Uterus (tissue), 4 donors: ENCODE data around the gene LYZL2. TPM values are rescaled to one million over a fixed set of nuclear protein-coding genes. Genes with fewer than 3 reads are reported as not detected.
A peak's percentile ranks its signal among the peaks of the same experiment; 100 is the strongest.
"Not testable (repeated sequence)": the region's sequence is repeated elsewhere in the genome, so short reads cannot be mapped to it uniquely, and the experiment has no call there.

Source experiments
- DNase-seq, 2 donors: peaks; one replicate each; pipeline ENCODE4 v3.0.0-alpha.2; 2019 to 2020
- H3K27ac ChIP-seq, 2 donors: fragments of 200-600 bp; sonication (generic); 1 replicate in 1 of 2; 2 replicates in 1 of 2; pipeline ENCODE4 v1.5.1; 2016 to 2018
- H3K27me3 ChIP-seq, 2 donors: fragments of 200-600 bp; sonication (generic); one replicate each; pipeline ENCODE4 v1.5.1; 2018 to 2019; ENCODE audit warnings: control low read depth in 1 of 2
- H3K36me3 ChIP-seq, 2 donors: fragments of 200-600 bp; sonication (generic); one replicate each; pipeline ENCODE4 v1.5.1; 2019; ENCODE audit warnings: control low read depth in 1 of 2
- H3K4me1 ChIP-seq, 2 donors: fragments of 200-600 bp; sonication (generic); one replicate each; pipeline ENCODE4 v1.5.1; 2018 to 2019; ENCODE audit warnings: control low read depth in 1 of 2
- H3K4me3 ChIP-seq, 2 donors: fragments of 200-600 bp; sonication (generic); 1 replicate in 1 of 2; 2 replicates in 1 of 2; pipeline ENCODE4 v1.5.1; 2018 to 2019; ENCODE audit warnings: mild to moderate bottlenecking in 1 of 2
- H3K9me3 ChIP-seq, 2 donors: fragments of 200-600 bp; sonication (generic); one replicate each; pipeline ENCODE4 v1.5.1; 2019; ENCODE audit warnings: control low read depth in 1 of 2
- CTCF ChIP-seq, 4 experiments: fragments of 200-600 bp in 2 of 4; fragments of 450-650 bp in 2 of 4; sonication (generic) in 2 of 4; IDR thresholded peaks; one replicate each; pipeline ENCODE4 v1.5.1; 2016 to 2019; ENCODE audit warnings: antibody characterized with exemption in 4 of 4, mild to moderate bottlenecking in 2 of 4, moderate library complexity in 1 of 4
- POLR2A ChIP-seq, 2 donors: fragments of 450-650 bp; IDR thresholded peaks; one replicate each; pipeline ENCODE4 v1.6.1; 2016; ENCODE audit warnings: antibody characterized with exemption in 2 of 2, mild to moderate bottlenecking in 1 of 2, moderate library complexity in 1 of 2
- intact Hi-C: fragments of 100-400 bp; cut with DNase I; formaldehyde crosslinking; loops from one replicate; pipeline ENCODE4 v1.15.1; 2023; ENCODE audit warnings: low total_unique reads
- total RNA-seq, 4 donors: library from RNA; depleted of rRNA in 3 of 4; stranded (reverse); fragments of >200 nt in 3 of 4; gene quantifications; one replicate each; pipeline versions ENCODE4 v1.1.0 to v1.2.4, GENCODE V29; 2014 to 2023
- donor health status: DM: yes; HTN: yes; CAD: no.

LYZL2 gene
- total RNA-seq, 4 donors from 2014 or later = not detected

DNA sequence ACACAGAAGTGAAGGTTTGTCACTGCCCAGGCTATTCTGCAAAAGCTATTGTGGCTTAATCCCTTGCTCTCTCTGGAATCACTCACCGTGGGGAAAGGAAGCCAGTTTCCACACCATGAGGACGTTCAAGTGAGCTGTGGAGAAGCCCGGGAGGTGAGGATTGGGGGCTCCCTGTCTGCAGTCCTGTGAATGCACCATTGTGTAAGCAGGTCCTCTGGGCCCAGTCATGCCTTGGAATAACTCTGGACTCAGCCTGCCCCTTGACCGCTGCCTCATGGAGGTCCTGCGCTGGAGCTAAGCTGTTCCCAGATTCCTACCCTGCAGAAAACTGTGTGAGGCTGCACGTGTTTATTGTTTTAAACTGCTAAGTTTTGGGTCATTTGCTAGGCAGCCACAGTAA lies 33.5 kb downstream of the LYZL2 start:
- intact Hi-C loops = no loop called here
- Histone ChIP-seq H3K4me3 (no peak overlapping the region), H3K27ac (no peak overlapping the region), H3K9me3 (no peaks in the 10 kb centered on the region), H3K27me3 (no peaks in the 10 kb centered on the region), H3K4me1 (no peaks in the 10 kb centered on the region), H3K36me3 (no peaks in the 10 kb centered on the region)
- DNase-seq = no peak
- TF ChIP-seq POLR2A (IDR thresholded peaks at IDR 0.05) (no peak), CTCF (IDR thresholded peaks at IDR 0.05) (no peak)

GRCh38 chr10:30594077-30594476 lies 35.5 kb downstream of the LYZL2 start:
- TF ChIP-seq POLR2A (IDR thresholded peaks at IDR 0.05) (no peak), CTCF (IDR thresholded peaks at IDR 0.05) (no peak)
- no peak for DNase-seq
- Histone ChIP-seq H3K36me3 (no peaks in the 10 kb centered on the region), H3K9me3 (no peaks in the 10 kb centered on the region), H3K4me1 (no peaks in the 10 kb centered on the region), H3K4me3 (no peak overlapping the region), H3K27me3 (no peaks in the 10 kb centered on the region), H3K27ac (no peak overlapping the region)
- intact Hi-C loops = loop anchor here (5.0 kb wide), 2 partner anchors 57 to 197 kb away; no protein-coding TSS in a partner anchor

GRCh38 chr10:30592770-30593169 lies 36.8 kb downstream of the LYZL2 start:
- DNase-seq, H3K4me1 ChIP-seq, H3K4me3 ChIP-seq, H3K36me3 ChIP-seq, H3K27ac ChIP-seq, H3K9me3 ChIP-seq, H3K27me3 ChIP-seq: not testable (repeated sequence)
- intact Hi-C loops = loop anchor here (5.0 kb wide), 2 partner anchors 55 to 195 kb away; no protein-coding TSS in a partner anchor

- Histone ChIP-seq H3K36me3 (no peaks in the 10 kb centered on the region), H3K4me1 (no peaks in the 10 kb centered on the region), H3K27ac (no peak overlapping the region), H3K27me3 (no peaks in the 10 kb centered on the region), H3K4me3 (no peak overlapping the region), H3K9me3 (no peaks in the 10 kb centered on the region)
- no peak for TF ChIP-seq POLR2A (IDR thresholded peaks at IDR 0.05)
- TF ChIP-seq CTCF (IDR thresholded peaks at IDR 0.05) = peak; percentile 73 to 87 (median 79)
- intact Hi-C loops = loop anchor here (5.0 kb wide), 2 partner anchors 54 to 194 kb away; no protein-coding TSS in a partner anchor
- DNase-seq = peak; percentile 27 to 34
Measured at GRCh38 chr10:30591249-30591670, 38.3 kb downstream of the LYZL2 start.

- no peak for DNase-seq
- Histone ChIP-seq H3K4me1 (no peaks in the 10 kb centered on the region), H3K27ac (no peak overlapping the region), H3K9me3 (no peaks in the 10 kb centered on the region), H3K4me3 (no peak overlapping the region), H3K27me3 (no peaks in the 10 kb centered on the region), H3K36me3 (no peaks in the 10 kb centered on the region)
- no peak for TF ChIP-seq CTCF (IDR thresholded peaks at IDR 0.05)
- intact Hi-C loops = no loop called here
Measured at GRCh38 chr10:30589441-30589840, 40.1 kb downstream of the LYZL2 start.

- no peaks in the 10 kb centered on the region for H3K27me3 ChIP-seq
- TF ChIP-seq CTCF (IDR thresholded peaks at IDR 0.05) (no peak), POLR2A (IDR thresholded peaks at IDR 0.05) (no peak)
- DNase-seq = no peak
- H3K27ac ChIP-seq = no peak overlapping the region
- H3K4me3 ChIP-seq = no peak overlapping the region
- intact Hi-C loops = no loop called here
- no peaks in the 10 kb centered on the region for H3K4me1 ChIP-seq
- no peaks in the 10 kb centered on the region for H3K36me3 ChIP-seq
- no peaks in the 10 kb centered on the region for H3K9me3 ChIP-seq
Measured at GRCh38 chr10:30587522-30588031, 42.0 kb downstream of the LYZL2 start.
